ENCODE data around the gene PUS1. TPM values are rescaled to one million over a fixed set of nuclear protein-coding genes. Genes with fewer than 3 reads are reported as not detected.

Gene PUS1
- total RNA-seq, 1 experiment from 2014 or later = 77.3 TPM

DNA sequence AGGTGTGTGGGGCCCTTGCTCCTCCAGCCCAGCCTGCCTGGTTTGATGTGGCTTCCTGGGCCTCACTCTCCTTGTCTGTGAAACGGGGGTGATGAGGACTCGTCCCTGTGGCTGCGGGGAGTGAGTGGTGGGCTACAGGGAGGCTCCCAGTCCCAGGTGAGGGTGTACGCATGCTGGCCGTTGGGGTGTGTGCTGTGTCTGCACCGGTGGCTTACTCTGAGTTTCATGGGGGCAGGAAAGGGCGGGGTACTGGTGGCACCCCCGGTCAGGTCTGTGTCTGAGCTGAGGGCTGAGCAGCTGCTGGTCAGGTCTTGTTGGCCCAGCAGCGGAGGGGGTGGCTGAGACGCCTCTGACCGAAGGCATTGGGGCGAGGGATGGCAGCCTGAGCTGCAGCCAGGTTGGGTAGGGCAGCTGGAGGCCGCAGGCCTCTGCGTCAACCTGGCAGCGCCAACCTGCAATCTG is 23.4 kb upstream of the PUS1 start:
- ChIA-PET POLR2A (no interaction called here), RAD21 (ENCODE audit: low non-redundant PET in 1 of 2, low total read pairs in 2 of 2, uncharacterized antibody in 2 of 2, unreplicated experiment in 2 of 2) (no interaction called here), CTCF (no interaction called here)
- ATAC-seq (no peak), DNase-seq (ENCODE audit: low read depth, low spot score) (no peak)
- no TSS peak for BruUV-seq (replicated peaks)
- Histone ChIP-seq H3K9me2 (ENCODE audit: insufficient read depth) (no peaks in the 10 kb centered on the region), H3K9me3 (ENCODE audit: control insufficient read depth in 1 of 2, insufficient read depth in 1 of 2, low read depth in 1 of 2, low read length in 2 of 2) (no peaks in the 10 kb centered on the region), H3K36me3 (ENCODE audit: control insufficient read depth in 1 of 2, insufficient read depth in 2 of 2, low read length in 2 of 2) (no peaks in the 10 kb centered on the region; a peak in 1 of 4 replicates), H3K27me3 (ENCODE audit: insufficient read depth, low read length) (no peaks in the 10 kb centered on the region), H3K4me2 (ENCODE audit: low read length) (no peak overlapping the region), H3K27ac (ENCODE audit: low read depth, low read length) (no peak overlapping the region), H3K4me1 (ENCODE audit: control insufficient read depth in 1 of 2, insufficient read depth in 2 of 2, low read length in 2 of 2) (peaks cover 0 to 8% of the 10 kb centered on the region in 2 experiments; a peak in 2 of 4 replicates), H3K9ac (ENCODE audit: low read length) (no peak overlapping the region), H2AFZ (ENCODE audit: low read depth, low read length, poor library complexity, severe bottlenecking) (no peak overlapping the region), H3K79me2 (ENCODE audit: insufficient read depth, low read length) (no peaks in the 10 kb centered on the region), H4K20me1 (ENCODE audit: insufficient read depth) (no peaks in the 10 kb centered on the region), H3K4me3 (replicated peaks in 1 of 2; ENCODE audit: low read depth in 1 of 2, low read length in 2 of 2) (no peak overlapping the region)
- intact Hi-C loops (cut with micrococcal nuclease) = no loop called here
- TF ChIP-seq EZH2phosphoT487 (IDR thresholded peaks at IDR 0.05; ENCODE audit: borderline replicate concordance) (no peak), RAD21 (IDR thresholded peaks at IDR 0.05; ENCODE audit: low read depth) (no peak), MAX (IDR thresholded peaks at IDR 0.05) (no peak)
- TF ChIP-seq, protein P1, sequence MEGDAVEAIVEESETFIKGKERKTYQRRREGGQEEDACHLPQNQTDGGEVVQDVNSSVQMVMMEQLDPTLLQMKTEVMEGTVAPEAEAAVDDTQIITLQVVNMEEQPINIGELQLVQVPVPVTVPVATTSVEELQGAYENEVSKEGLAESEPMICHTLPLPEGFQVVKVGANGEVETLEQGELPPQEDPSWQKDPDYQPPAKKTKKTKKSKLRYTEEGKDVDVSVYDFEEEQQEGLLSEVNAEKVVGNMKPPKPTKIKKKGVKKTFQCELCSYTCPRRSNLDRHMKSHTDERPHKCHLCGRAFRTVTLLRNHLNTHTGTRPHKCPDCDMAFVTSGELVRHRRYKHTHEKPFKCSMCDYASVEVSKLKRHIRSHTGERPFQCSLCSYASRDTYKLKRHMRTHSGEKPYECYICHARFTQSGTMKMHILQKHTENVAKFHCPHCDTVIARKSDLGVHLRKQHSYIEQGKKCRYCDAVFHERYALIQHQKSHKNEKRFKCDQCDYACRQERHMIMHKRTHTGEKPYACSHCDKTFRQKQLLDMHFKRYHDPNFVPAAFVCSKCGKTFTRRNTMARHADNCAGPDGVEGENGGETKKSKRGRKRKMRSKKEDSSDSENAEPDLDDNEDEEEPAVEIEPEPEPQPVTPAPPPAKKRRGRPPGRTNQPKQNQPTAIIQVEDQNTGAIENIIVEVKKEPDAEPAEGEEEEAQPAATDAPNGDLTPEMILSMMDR (IDR thresholded peaks at IDR 0.05 in 2 of 3, conservative IDR thresholded peaks at IDR 0.05 in 1 of 3; ENCODE audit: borderline replicate concordance in 1 of 3, insufficient read depth in 1 of 3, low read depth in 2 of 3, low read length in 2 of 3) = no peak
- TF ChIP-seq, protein P2, sequence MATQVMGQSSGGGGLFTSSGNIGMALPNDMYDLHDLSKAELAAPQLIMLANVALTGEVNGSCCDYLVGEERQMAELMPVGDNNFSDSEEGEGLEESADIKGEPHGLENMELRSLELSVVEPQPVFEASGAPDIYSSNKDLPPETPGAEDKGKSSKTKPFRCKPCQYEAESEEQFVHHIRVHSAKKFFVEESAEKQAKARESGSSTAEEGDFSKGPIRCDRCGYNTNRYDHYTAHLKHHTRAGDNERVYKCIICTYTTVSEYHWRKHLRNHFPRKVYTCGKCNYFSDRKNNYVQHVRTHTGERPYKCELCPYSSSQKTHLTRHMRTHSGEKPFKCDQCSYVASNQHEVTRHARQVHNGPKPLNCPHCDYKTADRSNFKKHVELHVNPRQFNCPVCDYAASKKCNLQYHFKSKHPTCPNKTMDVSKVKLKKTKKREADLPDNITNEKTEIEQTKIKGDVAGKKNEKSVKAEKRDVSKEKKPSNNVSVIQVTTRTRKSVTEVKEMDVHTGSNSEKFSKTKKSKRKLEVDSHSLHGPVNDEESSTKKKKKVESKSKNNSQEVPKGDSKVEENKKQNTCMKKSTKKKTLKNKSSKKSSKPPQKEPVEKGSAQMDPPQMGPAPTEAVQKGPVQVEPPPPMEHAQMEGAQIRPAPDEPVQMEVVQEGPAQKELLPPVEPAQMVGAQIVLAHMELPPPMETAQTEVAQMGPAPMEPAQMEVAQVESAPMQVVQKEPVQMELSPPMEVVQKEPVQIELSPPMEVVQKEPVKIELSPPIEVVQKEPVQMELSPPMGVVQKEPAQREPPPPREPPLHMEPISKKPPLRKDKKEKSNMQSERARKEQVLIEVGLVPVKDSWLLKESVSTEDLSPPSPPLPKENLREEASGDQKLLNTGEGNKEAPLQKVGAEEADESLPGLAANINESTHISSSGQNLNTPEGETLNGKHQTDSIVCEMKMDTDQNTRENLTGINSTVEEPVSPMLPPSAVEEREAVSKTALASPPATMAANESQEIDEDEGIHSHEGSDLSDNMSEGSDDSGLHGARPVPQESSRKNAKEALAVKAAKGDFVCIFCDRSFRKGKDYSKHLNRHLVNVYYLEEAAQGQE (IDR thresholded peaks at IDR 0.05; ENCODE audit: low read depth) = no peak

All from HCT116 (cell line).